C1 segment of cervical spinal cord (tissue), 14 donors: ENCODE results near the gene C6orf52.

Experiments
- DNase-seq, 14 donors: peaks; one replicate each; lab custom pipeline; 2025; lab: John Stamatoyannopoulos, UW

C6orf52 gene

GRCh38 chr6:10655508-10656055 lies 38.8 kb downstream of the C6orf52 start:
- DNase-seq: no peak

- DNase-seq: no peak
These were observed 50.2 kb downstream of the C6orf52 start for GRCh38 chr6:10644225-10644624.

GRCh38 chr6:10643201-10643651 lies 51.2 kb downstream of the C6orf52 start:
- DNase-seq: no peak

- no peak for DNase-seq
These were observed 52.9 kb downstream of the C6orf52 start for GRCh38 chr6:10641528-10641927.

- DNase-seq: no peak
These were observed 54.0 kb downstream of the C6orf52 start for GRCh38 chr6:10640412-10640811.

GRCh38 chr6:10633216-10633615 lies 61.2 kb downstream of the C6orf52 start:
- DNase-seq: no peak

- DNase-seq: no peak
These were observed 64.2 kb downstream of the C6orf52 start for GRCh38 chr6:10630178-10630577.

GRCh38 chr6:10627800-10628199 lies 66.6 kb downstream of the C6orf52 start:
- DNase-seq: no peak

GRCh38 chr6:10626154-10626741 lies 68.2 kb downstream of the C6orf52 start:
- DNase-seq: no peak

- DNase-seq: no peak
These were observed 69.6 kb downstream of the C6orf52 start for GRCh38 chr6:10624836-10625235.

- no peak for DNase-seq
These were observed 72.6 kb downstream of the C6orf52 start for GRCh38 chr6:10621847-10622246.
